K562 (cell line): ENCODE measurements around the gene TBC1D16. TPM values are rescaled to one million over a fixed set of nuclear protein-coding genes. Genes with fewer than 3 reads are reported as not detected.

ENCODE experiments used
- ATAC-seq: fragments of 200-7000 bp; cut with Tn5 transposase; 3 replicates; pipeline ENCODE4 v1.9.1; 2020; ENCODE audit warnings: moderate library complexity
- BruUV-seq: library from RNA; stranded (reverse); fragments of 400-500 nt; replicated peaks from 2 replicates; lab custom pipeline; 2021; lab: Mats Ljungman, UMichigan
- CTCF ChIA-PET: fragments of 300-600 bp; formaldehyde crosslinking; extraction: SDS; loops from one replicate; lab custom pipeline; 2021; ENCODE audit warnings: low intra/inter-chr PET ratio; lab: Yijun Ruan, JAX
- POLR2A ChIA-PET: fragments of 300-600, 350-650 bp; sonication (Branson Sonifier 250); formaldehyde crosslinking; extraction: SDS; loops from one replicate; lab custom pipeline; 2021; ENCODE audit warnings: antibody characterized with exemption, inconsistent platforms; lab: Yijun Ruan, JAX
- DNase-seq, 4 experiments: peaks; one replicate each; pipeline versions ENCODE4 v3.0.0 to v3.0.0-alpha.2; 2011 to 2018; ENCODE audit warnings: low spot score in 3 of 4, mixed read lengths in 3 of 4; ENCODE audit errors: extremely low read depth in 1 of 4
- FAIRE-seq: peaks from 2 replicates; lab custom pipeline; 2011; peaks lifted over from hg19 to GRCh38; lab: Jason Lieb, UNC
- H2AFZ ChIP-seq: 2 replicates; pipeline ENCODE4 v1.6.0; 2011; ENCODE audit warnings: low read depth, low read length, control low read depth, inconsistent platforms
- H3K27ac ChIP-seq: fragments of 200-600 bp; 3 replicates; pipeline ENCODE4 v1.8.0; 2011; ENCODE audit warnings: low read depth, mild to moderate bottlenecking, control low read depth, inconsistent platforms, low read length, moderate library complexity, mixed read lengths; ENCODE audit errors: extremely low read depth
- H3K27me3 ChIP-seq, 2 experiments: fragments of 300-600 bp in 1 of 2; 2 replicates in 1 of 2; 3 replicates in 1 of 2; pipeline versions ENCODE4 v1.6.0 to v1.8.0; 2011; ENCODE audit warnings: inconsistent platforms in 2 of 2, low read length in 2 of 2, mild to moderate bottlenecking in 1 of 2, mixed read lengths in 1 of 2, moderate library complexity in 1 of 2; ENCODE audit not compliant: control insufficient read depth in 2 of 2, insufficient read depth in 2 of 2
- H3K36me3 ChIP-seq: fragments of 300-600 bp; 3 replicates; pipeline ENCODE4 v1.8.0; 2011; ENCODE audit warnings: mild to moderate bottlenecking, low read length, inconsistent platforms; ENCODE audit not compliant: control insufficient read depth, insufficient read depth
- H3K4me1 ChIP-seq, 2 experiments: fragments of 200-600 bp in 1 of 2; replicated peaks in 1 of 2; 2 replicates in 1 of 2; 3 replicates in 1 of 2; pipeline versions ENCODE4 v1.5.1 to v1.8.0; 2011; ENCODE audit warnings: inconsistent platforms in 2 of 2, low read length in 2 of 2, mild to moderate bottlenecking in 1 of 2, mixed read lengths in 1 of 2, moderate library complexity in 1 of 2; ENCODE audit not compliant: control insufficient read depth in 2 of 2, insufficient read depth in 2 of 2
- H3K4me2 ChIP-seq: 2 replicates; pipeline ENCODE4 v1.6.1; 2011; ENCODE audit warnings: low read length, control low read depth, inconsistent platforms, mixed read lengths; ENCODE audit not compliant: insufficient read depth
- H3K4me3 ChIP-seq: fragments of 200-600 bp; sonication (generic), shearing (Covaris generic); 2 replicates; pipeline ENCODE4 v1.5.1; 2016; ENCODE audit warnings: control low read depth, inconsistent platforms
- H3K79me2 ChIP-seq: fragments of 200-600 bp; 3 replicates; pipeline ENCODE4 v1.8.0; 2011; ENCODE audit warnings: low read length, inconsistent platforms; ENCODE audit not compliant: control insufficient read depth, insufficient read depth
- H3K9ac ChIP-seq, 2 experiments: 2 replicates each; pipeline versions ENCODE4 v1.6.0 to v1.6.1; 2011; ENCODE audit warnings: low read depth in 2 of 2, low read length in 2 of 2, control low read depth in 1 of 2, inconsistent platforms in 1 of 2, mild to moderate bottlenecking in 1 of 2, mixed read lengths in 1 of 2; ENCODE audit not compliant: insufficient read depth in 1 of 2
- H3K9me1 ChIP-seq: one replicate; pipeline ENCODE4 v1.6.0; 2011; ENCODE audit warnings: inconsistent platforms, mild to moderate bottlenecking, low read length, moderate library complexity; ENCODE audit not compliant: control insufficient read depth, insufficient read depth
- H3K9me3 ChIP-seq: replicated peaks from 2 replicates; pipeline ENCODE4 v1.5.1; 2011; ENCODE audit warnings: low read depth, low read length, inconsistent platforms; ENCODE audit not compliant: control insufficient read depth, insufficient read depth
- H4K20me1 ChIP-seq: replicated peaks from 2 replicates; pipeline ENCODE4 v1.6.1; 2011; ENCODE audit warnings: low read length, inconsistent platforms, mixed read lengths; ENCODE audit not compliant: control insufficient read depth, insufficient read depth
- BRF2 ChIP-seq: IDR thresholded peaks from 3 replicates; pipeline ENCODE4 v1.6.1; 2011; ENCODE audit warnings: borderline replicate concordance, mild to moderate bottlenecking; ENCODE audit not compliant: insufficient read length, insufficient read depth
- HDGF ChIP-seq: fragments of 450-650 bp; IDR thresholded peaks from 2 replicates; pipeline ENCODE4 v1.6.1; 2016
- NFATC3 ChIP-seq: fragments of 450-650 bp; IDR thresholded peaks from 2 replicates; pipeline ENCODE4 v1.6.1; 2017; ENCODE audit warnings: mild to moderate bottlenecking
- NR0B1 ChIP-seq: fragments of 450-650 bp; IDR thresholded peaks from one replicate; pipeline ENCODE4 v1.6.1; 2018; ENCODE audit warnings: mild to moderate bottlenecking, moderate library complexity; ENCODE audit not compliant: partially characterized antibody
- SPI1 ChIP-seq: IDR thresholded peaks from 2 replicates; pipeline ENCODE4 v1.6.1; 2011; ENCODE audit warnings: low read depth, low read length, control low read depth, borderline replicate concordance
- STAT5A ChIP-seq: IDR thresholded peaks from 2 replicates; pipeline ENCODE4 v1.6.1; 2012; ENCODE audit warnings: low read length, inconsistent platforms, borderline replicate concordance
- TRIM28 ChIP-seq: fragments of 450-650 bp; IDR thresholded peaks from 2 replicates; pipeline ENCODE4 v1.6.1; 2017
- ZBTB12 ChIP-seq: fragments of 250-450 bp; sonication (Bioruptor Pico); IDR thresholded peaks from 2 replicates; pipeline ENCODE4 v1.4.0; 2020
- ZC3H4 ChIP-seq: sonication (generic); formaldehyde crosslinking; IDR thresholded peaks from 2 replicates; pipeline ENCODE4 v1.9.0; 2021; ENCODE audit warnings: missing genetic modification reagents, borderline replicate concordance
- ZFX ChIP-seq: sonication (generic); formaldehyde crosslinking; IDR thresholded peaks from 2 replicates; pipeline ENCODE4 v1.8.0; 2022; ENCODE audit warnings: mild to moderate bottlenecking, missing genetic modification reagents, moderate library complexity
- ZNF609 ChIP-seq: sonication (generic); formaldehyde crosslinking; IDR thresholded peaks from 2 replicates; pipeline ENCODE4 v1.8.1; 2023; ENCODE audit warnings: missing genetic modification reagents, mild to moderate bottlenecking, borderline replicate concordance
- WGBS: fragments of 100-300 bp; shearing (Covaris generic); methylation state at CpG from one replicate; pipeline ENCODE4 v1.1.6; 2016; ENCODE audit warnings: low coverage, mixed read lengths; ENCODE audit not compliant: insufficient coverage; ENCODE audit errors: missing lambda C conversion rate; 5-methylcytosine and 5-hydroxymethylcytosine counted together
- in situ Hi-C: fragments of 300-500 bp; cut with MboI; formaldehyde crosslinking; loops from 4 replicates; pipeline ENCODE4 v1.15.0; 2018; ENCODE audit warnings: inconsistent platforms, mixed read lengths
- intact Hi-C: fragments of 100-400 bp; cut with micrococcal nuclease; formaldehyde crosslinking; loops from 2 replicates; pipeline ENCODE4 v1.14.2; 2022
- polyA plus RNA-seq, 8 experiments: library from polyadenylated mRNA; depleted of rRNA in 4 of 8; stranded (reverse) in 5 of 8; unstranded in 3 of 8; fragments of >200 nt; fragmentation: Nextera tagmentation in 2 of 8; fragmentation: Illumina TruSeq in 1 of 8; extraction: Ambion mirVana in 2 of 8; extraction: Trizol in 1 of 8; gene quantifications; 2 replicates each; pipeline versions ENCODE4 v1.2.1 to v1.2.3, GENCODE V29; 2011 to 2014; ENCODE audit warnings: inconsistent platforms in 1 of 8, missing spikeins in 1 of 8
- total RNA-seq, 7 experiments: library from RNA; depleted of rRNA in 6 of 7; stranded (reverse); fragments of >200 nt in 6 of 7; fragmentation: Illumina TruSeq in 2 of 7; extraction: Trizol in 2 of 7; gene quantifications; 2 replicates each; pipeline versions ENCODE4 v1.2.1 to v1.2.3, GENCODE V29; 2011 to 2021; ENCODE audit warnings: low replicate concordance in 1 of 7

Gene TBC1D16
- total and polyA plus RNA-seq, 9 of the 15 experiments (the other 6 are each of a cell fraction or from before 2014, with no cell fraction given): 0.01 to 0.20 (median 0.03) TPM; not detected in 1

- in situ Hi-C loops: no loop called here
- no peak for DNase-seq
- BruUV-seq: no TSS peak
- no peaks in the 10 kb centered on the region for H3K36me3 ChIP-seq
- FAIRE-seq: no peak
- peaks cover 3% of the 10 kb centered on the region; the same call in 1 of the 2 replicates for H4K20me1 ChIP-seq
- no peak overlapping the region for H3K4me3 ChIP-seq
- WGBS: 4% methylated on average over 15 of the region's 15 CpGs
- H3K4me1 ChIP-seq: peaks cover 14 to 16% of the 10 kb centered on the region in 2 experiments
- ATAC-seq: no peak
- ChIA-PET CTCF (no interaction called here), POLR2A (interaction anchor here (1.3 kb wide), 1 partner anchor 10 kb away, joined by 3 read pairs; no protein-coding TSS in a partner anchor)
- H3K9ac ChIP-seq: no peak overlapping the region
- no peak overlapping the region for H2AFZ ChIP-seq
- peaks cover 22 to 50% of the 10 kb centered on the region in 2 experiments for H3K27me3 ChIP-seq
- intact Hi-C loops: no loop called here
- no peak overlapping the region for H3K27ac ChIP-seq
- no peaks in the 10 kb centered on the region for H3K9me1 ChIP-seq
- no peak overlapping the region for H3K4me2 ChIP-seq
- 0 out of 2 replicates have a peak, but pooled peaks cover 3% of the 10 kb centered on the region for H3K9me3 ChIP-seq
- no peaks in the 10 kb centered on the region for H3K79me2 ChIP-seq
- TF ChIP-seq SPI1: no peak
- TF ChIP-seq ZFX (CRISPR knock-in tag): no peak
- TF ChIP-seq STAT5A: no peak
- no peak for TF ChIP-seq BRF2
- no peak for TF ChIP-seq HDGF
- no peak for TF ChIP-seq TRIM28
- TF ChIP-seq NFATC3: no peak
- no peak for TF ChIP-seq NR0B1
- TF ChIP-seq ZBTB12: no peak
- TF ChIP-seq ZNF609 (CRISPR knock-in tag): no peak
- TF ChIP-seq ZC3H4: no peak
These were observed 38.5 kb downstream of the TBC1D16 start for GRCh38 chr17:79997011-79997660.
